ENCODE measurements around the gene CREBL2.
"Not testable (repeated sequence)": the region's sequence is repeated elsewhere in the genome, so short reads cannot be mapped to it uniquely, and the experiment has no call there.

CREBL2 gene

DNA sequence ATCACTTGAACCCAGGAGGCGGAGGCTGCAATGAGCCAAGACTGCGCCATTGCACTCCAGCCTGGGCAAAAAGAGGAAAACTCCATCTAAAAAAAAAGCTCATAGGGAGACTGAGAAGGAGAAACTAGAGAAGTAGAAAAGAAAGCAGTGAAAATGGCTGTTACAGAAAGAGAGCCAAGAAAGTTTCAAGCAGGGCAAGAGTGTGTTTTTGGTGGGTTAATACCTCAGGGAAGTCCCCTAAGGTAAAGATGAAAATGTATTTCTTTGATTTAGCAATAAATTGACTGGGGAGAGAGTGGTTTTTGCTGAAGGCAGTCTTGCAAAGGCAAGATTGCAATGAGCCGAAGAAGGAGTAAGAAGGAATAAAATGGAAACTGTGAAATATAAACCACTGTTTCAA is 39.0 kb upstream of the CREBL2 start:
- Histone ChIP-seq H3K36me3 (ENCODE audit: control insufficient read depth in 4 of 4, insufficient read depth in 4 of 4, low read length in 3 of 4) (no peaks in the 10 kb centered on the region), H3K4me1 (ENCODE audit: control extremely low read depth in 1 of 4, control insufficient read depth in 4 of 4, insufficient read depth in 4 of 4, low read length in 3 of 4) (no peaks in the 10 kb centered on the region), H3K4me3 (ENCODE audit: control insufficient read depth in 1 of 7, extremely low read depth in 1 of 7, insufficient read depth in 4 of 7, low read depth in 2 of 7, low read length in 6 of 7) (no peak overlapping the region), H3K27ac (ENCODE audit: insufficient read depth in 1 of 2, low read depth in 1 of 2, low read length in 2 of 2, poor library complexity in 1 of 2, severe bottlenecking in 2 of 2) (no peak overlapping the region), H3K9me3 (ENCODE audit: control extremely low read depth in 1 of 5, control insufficient read depth in 4 of 5, insufficient read depth in 2 of 5, low read depth in 1 of 5, low read length in 4 of 5) (no peaks in the 10 kb centered on the region), H3K27me3 (replicated peaks in 2 of 5; ENCODE audit: control insufficient read depth in 4 of 5, insufficient read depth in 5 of 5, low read length in 4 of 5) (no peaks in the 10 kb centered on the region)
- WGBS (ENCODE audit: insufficient coverage): 100% methylated on average over 2 of the region's 3 CpGs
- POLR2A ChIA-PET: no interaction called here
- CTCF ChIA-PET: interaction anchor here (1.5 kb wide), 1 partner anchor 8 kb away, joined by 3 read pairs; no protein-coding TSS in a partner anchor
- no peak for DNase-seq

DNA sequence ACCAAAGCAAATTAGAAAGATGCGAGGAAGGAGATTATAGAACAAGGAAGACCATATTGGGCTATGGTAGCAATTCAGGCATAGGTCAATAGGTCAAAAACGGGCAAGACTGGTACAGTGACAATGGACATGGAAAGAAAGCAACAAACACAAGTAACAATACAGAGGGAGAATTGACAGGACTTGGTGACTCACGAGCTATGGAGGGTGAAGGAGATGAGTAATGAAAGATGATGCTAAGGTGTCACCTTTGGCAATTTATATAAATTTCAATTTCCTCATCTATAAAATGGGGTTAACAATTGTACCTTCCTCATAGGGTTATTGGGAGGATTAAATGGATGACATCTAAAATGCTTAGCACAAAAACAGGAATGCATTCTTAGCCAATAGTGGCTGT is 33.9 kb upstream of the CREBL2 start:
- no peaks in the 10 kb centered on the region for H3K36me3 ChIP-seq (ENCODE audit: control insufficient read depth in 4 of 4, insufficient read depth in 4 of 4, low read length in 3 of 4)
- ChIA-PET CTCF (interaction anchor here (1.0 kb wide), 1 partner anchor 24 kb away, joined by 4 read pairs; no protein-coding TSS in a partner anchor), POLR2A (no interaction called here)
- H3K9me3 ChIP-seq (ENCODE audit: control extremely low read depth in 1 of 5, control insufficient read depth in 4 of 5, insufficient read depth in 2 of 5, low read depth in 1 of 5, low read length in 4 of 5): no peaks in the 10 kb centered on the region
- DNase-seq: no peak
- no peak overlapping the region for H3K27ac ChIP-seq (ENCODE audit: insufficient read depth in 1 of 2, low read depth in 1 of 2, low read length in 2 of 2, poor library complexity in 1 of 2, severe bottlenecking in 2 of 2)
- WGBS (ENCODE audit: insufficient coverage): no CpG with 5 or more reads among the region's 3 CpGs
- no peak overlapping the region for H3K4me3 ChIP-seq (ENCODE audit: control insufficient read depth in 1 of 7, extremely low read depth in 1 of 7, insufficient read depth in 4 of 7, low read depth in 2 of 7, low read length in 6 of 7)
- H3K27me3 ChIP-seq (replicated peaks in 2 of 5; ENCODE audit: control insufficient read depth in 4 of 5, insufficient read depth in 5 of 5, low read length in 4 of 5): no peaks in the 10 kb centered on the region
- H3K4me1 ChIP-seq (ENCODE audit: control extremely low read depth in 1 of 4, control insufficient read depth in 4 of 4, insufficient read depth in 4 of 4, low read length in 3 of 4): no peaks in the 10 kb centered on the region

DNA sequence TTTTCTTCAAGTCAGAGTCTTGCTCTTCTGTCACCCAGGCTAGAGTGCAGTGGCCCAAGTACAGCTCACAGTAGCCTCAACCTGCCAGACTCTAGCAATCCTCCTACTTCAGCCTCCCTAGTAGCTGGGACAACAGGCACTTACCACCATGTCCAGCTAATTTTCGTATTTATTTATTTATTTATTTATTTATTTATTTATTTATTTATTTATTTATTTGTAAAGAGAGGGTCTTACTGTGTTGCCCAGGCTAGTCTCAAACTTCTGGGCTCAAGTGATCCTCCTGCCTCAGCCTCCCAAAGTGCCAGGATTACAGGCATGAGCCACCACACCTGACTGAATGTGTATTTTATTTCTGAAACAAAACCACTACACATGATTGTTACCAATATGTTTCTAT is 31.0 kb upstream of the CREBL2 start:
- no CpG with 5 or more reads among the region's 1 CpG for WGBS (ENCODE audit: insufficient coverage)
- H3K36me3 ChIP-seq (ENCODE audit: control insufficient read depth in 4 of 4, insufficient read depth in 4 of 4, low read length in 3 of 4); H3K4me1 ChIP-seq (ENCODE audit: control extremely low read depth in 1 of 4, control insufficient read depth in 4 of 4, insufficient read depth in 4 of 4, low read length in 3 of 4); H3K27ac ChIP-seq (ENCODE audit: insufficient read depth in 1 of 2, low read depth in 1 of 2, low read length in 2 of 2, poor library complexity in 1 of 2, severe bottlenecking in 2 of 2); H3K27me3 ChIP-seq (replicated peaks in 2 of 5; ENCODE audit: control insufficient read depth in 4 of 5, insufficient read depth in 5 of 5, low read length in 4 of 5); H3K4me3 ChIP-seq (ENCODE audit: control insufficient read depth in 1 of 7, extremely low read depth in 1 of 7, insufficient read depth in 4 of 7, low read depth in 2 of 7, low read length in 6 of 7); POLR2A ChIA-PET; DNase-seq; H3K9me3 ChIP-seq (ENCODE audit: control extremely low read depth in 1 of 5, control insufficient read depth in 4 of 5, insufficient read depth in 2 of 5, low read depth in 1 of 5, low read length in 4 of 5): not testable (repeated sequence)
- CTCF ChIA-PET: interaction anchor here (1.0 kb wide), 1 partner anchor 18 kb away, joined by 4 read pairs; the partner anchor contains the start of gene DUSP16

DNA sequence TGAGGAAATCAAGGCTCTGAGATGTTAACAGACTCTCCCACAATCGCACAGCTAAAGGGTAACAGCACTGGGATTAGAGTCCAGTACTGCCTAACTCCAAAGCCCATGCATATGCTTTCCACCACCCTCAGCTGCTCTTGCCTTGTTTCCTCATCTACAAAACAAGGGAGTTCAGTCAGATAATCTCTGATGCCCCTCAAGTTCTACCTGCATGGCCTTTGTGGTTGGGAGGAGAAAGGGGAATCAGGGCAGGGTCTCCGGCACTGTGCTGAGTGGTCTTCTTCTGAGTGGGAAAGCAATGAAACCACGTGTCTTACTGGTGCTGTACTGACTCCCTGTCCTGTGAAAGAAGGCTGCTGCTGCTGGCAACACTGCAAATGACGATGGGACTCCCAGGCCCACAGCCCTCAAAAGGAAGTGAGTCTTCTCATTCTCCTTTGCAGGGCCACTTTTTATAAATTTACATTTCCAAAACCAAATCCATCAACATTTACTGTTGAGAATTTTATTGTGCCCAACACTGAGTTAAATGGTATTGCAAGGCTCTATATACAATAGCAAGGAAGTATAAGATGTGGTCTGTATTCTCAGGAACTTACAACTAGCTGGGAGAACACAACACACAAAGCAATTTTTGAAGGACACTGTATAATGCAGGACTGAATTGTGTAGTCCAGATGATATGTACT is 29.3 kb upstream of the CREBL2 start:
- 85% methylated on average over 3 of the region's 4 CpGs for WGBS (ENCODE audit: insufficient coverage)
- no peak overlapping the region for H3K27ac ChIP-seq (ENCODE audit: insufficient read depth in 1 of 2, low read depth in 1 of 2, low read length in 2 of 2, poor library complexity in 1 of 2, severe bottlenecking in 2 of 2)
- DNase-seq: no peak
- H3K4me3 ChIP-seq (ENCODE audit: control insufficient read depth in 1 of 7, extremely low read depth in 1 of 7, insufficient read depth in 4 of 7, low read depth in 2 of 7, low read length in 6 of 7): no peak overlapping the region
- H3K9me3 ChIP-seq (ENCODE audit: control extremely low read depth in 1 of 5, control insufficient read depth in 4 of 5, insufficient read depth in 2 of 5, low read depth in 1 of 5, low read length in 4 of 5): no peaks in the 10 kb centered on the region
- POLR2A ChIA-PET: no interaction called here
- no peaks in the 10 kb centered on the region for H3K4me1 ChIP-seq (ENCODE audit: control extremely low read depth in 1 of 4, control insufficient read depth in 4 of 4, insufficient read depth in 4 of 4, low read length in 3 of 4)
- CTCF ChIA-PET: no interaction called here
- H3K27me3 ChIP-seq (replicated peaks in 2 of 5; ENCODE audit: control insufficient read depth in 4 of 5, insufficient read depth in 5 of 5, low read length in 4 of 5): no peaks in the 10 kb centered on the region
- no peaks in the 10 kb centered on the region for H3K36me3 ChIP-seq (ENCODE audit: control insufficient read depth in 4 of 4, insufficient read depth in 4 of 4, low read length in 3 of 4)

DNA sequence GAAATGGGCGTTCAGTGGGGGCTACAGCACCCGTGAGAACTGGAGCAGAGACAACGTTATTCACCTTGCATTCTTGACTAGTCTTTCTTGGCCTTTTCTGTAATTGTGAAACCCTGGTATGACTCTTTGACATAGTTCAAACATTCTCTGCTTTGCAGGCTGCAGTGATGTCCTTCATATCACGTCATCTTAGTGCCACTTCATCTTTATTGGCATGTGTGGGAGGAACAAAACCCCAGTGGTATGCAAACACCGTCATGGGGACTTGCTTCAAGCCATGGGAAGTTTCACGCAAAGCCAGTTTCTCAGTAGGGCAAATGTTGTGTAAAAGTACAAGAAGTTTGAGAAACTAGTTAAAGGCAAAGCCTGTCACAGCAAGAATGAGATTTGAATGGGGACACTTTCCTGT is 28.8 kb upstream of the CREBL2 start:
- ChIA-PET CTCF (no interaction called here), POLR2A (no interaction called here)

DNA sequence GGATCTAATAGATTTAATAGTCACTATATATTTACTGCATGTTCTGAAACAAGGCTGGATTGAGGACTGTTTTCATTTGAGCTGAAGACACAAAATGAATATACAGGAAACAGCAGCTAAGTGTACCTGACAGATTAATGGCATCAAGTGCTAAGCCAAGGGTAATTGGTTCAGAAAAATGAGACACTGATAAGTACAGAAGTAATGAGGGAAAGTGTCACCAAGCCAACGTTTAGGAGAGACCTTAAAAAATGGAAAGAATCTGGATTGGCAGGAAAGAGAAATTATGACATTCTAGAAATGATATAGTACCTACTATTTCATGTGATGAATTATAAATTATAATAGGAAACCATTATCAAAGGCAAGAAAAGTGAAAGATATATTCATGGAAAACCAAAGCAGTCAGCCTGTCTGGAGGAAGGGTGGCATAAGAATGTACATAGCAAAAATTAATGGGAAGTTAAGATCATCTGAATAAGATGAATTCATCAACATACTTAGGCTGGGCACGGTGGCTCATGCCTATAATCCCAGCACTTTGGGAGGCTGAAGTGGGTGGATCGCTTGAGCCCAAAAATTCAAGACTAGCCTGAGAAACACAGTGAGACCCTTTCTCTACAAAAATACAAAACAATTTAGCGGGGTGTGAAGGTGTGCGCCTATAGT is 28.0 kb upstream of the CREBL2 start:
- H3K27ac ChIP-seq (ENCODE audit: insufficient read depth in 1 of 2, low read depth in 1 of 2, low read length in 2 of 2, poor library complexity in 1 of 2, severe bottlenecking in 2 of 2): no peak overlapping the region

More for the DNA sequence above, 28.8 kb upstream of the CREBL2 start:
- no peaks in the 10 kb centered on the region for H3K4me1 ChIP-seq (ENCODE audit: control extremely low read depth in 1 of 4, control insufficient read depth in 4 of 4, insufficient read depth in 4 of 4, low read length in 3 of 4)
- H3K27ac ChIP-seq (ENCODE audit: insufficient read depth in 1 of 2, low read depth in 1 of 2, low read length in 2 of 2, poor library complexity in 1 of 2, severe bottlenecking in 2 of 2): no peak overlapping the region
- H3K27me3 ChIP-seq (replicated peaks in 2 of 5; ENCODE audit: control insufficient read depth in 4 of 5, insufficient read depth in 5 of 5, low read length in 4 of 5): no peaks in the 10 kb centered on the region
- no peak overlapping the region for H3K4me3 ChIP-seq (ENCODE audit: control insufficient read depth in 1 of 7, extremely low read depth in 1 of 7, insufficient read depth in 4 of 7, low read depth in 2 of 7, low read length in 6 of 7)
- H3K9me3 ChIP-seq (ENCODE audit: control extremely low read depth in 1 of 5, control insufficient read depth in 4 of 5, insufficient read depth in 2 of 5, low read depth in 1 of 5, low read length in 4 of 5): no peaks in the 10 kb centered on the region
- DNase-seq: no peak
- WGBS (ENCODE audit: insufficient coverage): 95% methylated on average over 5 of the region's 6 CpGs
- no peaks in the 10 kb centered on the region for H3K36me3 ChIP-seq (ENCODE audit: control insufficient read depth in 4 of 4, insufficient read depth in 4 of 4, low read length in 3 of 4)

DNA sequence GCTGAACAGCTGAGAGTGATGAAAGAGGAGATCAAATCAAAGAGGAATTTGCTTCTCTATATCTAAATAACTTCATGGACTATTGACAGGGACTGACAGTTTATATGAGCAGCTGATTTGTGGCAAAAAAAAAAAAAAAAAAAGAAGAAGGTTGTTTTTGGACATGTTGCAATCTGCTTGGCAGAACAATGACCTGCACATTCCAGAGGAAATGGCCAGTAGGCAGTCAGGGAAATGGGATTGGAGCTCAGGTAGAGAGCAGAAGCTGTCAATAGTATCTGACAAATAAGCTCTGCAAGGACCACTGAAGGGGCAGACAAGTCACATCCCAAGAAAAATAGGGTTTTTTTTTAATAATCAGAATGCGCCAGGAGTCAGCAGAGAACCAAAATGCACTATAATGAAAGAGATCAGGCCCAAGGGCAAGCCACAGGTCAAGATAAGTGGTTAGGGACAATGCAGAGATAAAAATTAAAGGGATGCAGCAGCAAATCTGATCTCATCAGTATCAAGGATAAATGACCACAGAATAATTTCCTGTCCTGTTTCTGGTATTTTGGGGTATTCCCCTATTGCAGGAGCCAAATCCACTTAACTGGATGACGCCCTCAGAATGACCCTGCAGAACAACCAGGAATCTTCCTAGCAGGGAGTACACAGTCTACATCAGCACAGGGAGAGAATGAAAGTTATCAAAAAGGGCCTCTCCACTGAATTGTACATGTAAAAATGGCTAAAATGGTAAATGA is 26.4 kb upstream of the CREBL2 start:
- Histone ChIP-seq H3K9me3 (ENCODE audit: control extremely low read depth in 1 of 5, control insufficient read depth in 4 of 5, insufficient read depth in 2 of 5, low read depth in 1 of 5, low read length in 4 of 5) (no peaks in the 10 kb centered on the region), H3K36me3 (ENCODE audit: control insufficient read depth in 4 of 4, insufficient read depth in 4 of 4, low read length in 3 of 4) (no peaks in the 10 kb centered on the region), H3K27me3 (replicated peaks in 2 of 5; ENCODE audit: control insufficient read depth in 4 of 5, insufficient read depth in 5 of 5, low read length in 4 of 5) (no peaks in the 10 kb centered on the region), H3K27ac (ENCODE audit: insufficient read depth in 1 of 2, low read depth in 1 of 2, low read length in 2 of 2, poor library complexity in 1 of 2, severe bottlenecking in 2 of 2) (no peak overlapping the region), H3K4me3 (ENCODE audit: control insufficient read depth in 1 of 7, extremely low read depth in 1 of 7, insufficient read depth in 4 of 7, low read depth in 2 of 7, low read length in 6 of 7) (no peak overlapping the region), H3K4me1 (ENCODE audit: control extremely low read depth in 1 of 4, control insufficient read depth in 4 of 4, insufficient read depth in 4 of 4, low read length in 3 of 4) (no peaks in the 10 kb centered on the region)
- ChIA-PET CTCF (no interaction called here), POLR2A (no interaction called here)
- WGBS (ENCODE audit: insufficient coverage): 94% methylated on average over 2 of the region's 2 CpGs
- no peak for DNase-seq

More for the DNA sequence above, 28.0 kb upstream of the CREBL2 start:
- DNase-seq: no peak
- Histone ChIP-seq H3K4me1 (ENCODE audit: control extremely low read depth in 1 of 4, control insufficient read depth in 4 of 4, insufficient read depth in 4 of 4, low read length in 3 of 4) (no peaks in the 10 kb centered on the region), H3K36me3 (ENCODE audit: control insufficient read depth in 4 of 4, insufficient read depth in 4 of 4, low read length in 3 of 4) (no peaks in the 10 kb centered on the region), H3K9me3 (ENCODE audit: control extremely low read depth in 1 of 5, control insufficient read depth in 4 of 5, insufficient read depth in 2 of 5, low read depth in 1 of 5, low read length in 4 of 5) (no peaks in the 10 kb centered on the region), H3K4me3 (ENCODE audit: control insufficient read depth in 1 of 7, extremely low read depth in 1 of 7, insufficient read depth in 4 of 7, low read depth in 2 of 7, low read length in 6 of 7) (no peak overlapping the region), H3K27me3 (replicated peaks in 2 of 5; ENCODE audit: control insufficient read depth in 4 of 5, insufficient read depth in 5 of 5, low read length in 4 of 5) (no peaks in the 10 kb centered on the region)
- WGBS (ENCODE audit: insufficient coverage): no CpG with 5 or more reads among the region's 5 CpGs
- ChIA-PET POLR2A (no interaction called here), CTCF (no interaction called here)

Data from common myeloid progenitor, CD34-positive (primary cell).